ENCODE measurements around the gene LY6G6F.

Gene LY6G6F

DNA sequence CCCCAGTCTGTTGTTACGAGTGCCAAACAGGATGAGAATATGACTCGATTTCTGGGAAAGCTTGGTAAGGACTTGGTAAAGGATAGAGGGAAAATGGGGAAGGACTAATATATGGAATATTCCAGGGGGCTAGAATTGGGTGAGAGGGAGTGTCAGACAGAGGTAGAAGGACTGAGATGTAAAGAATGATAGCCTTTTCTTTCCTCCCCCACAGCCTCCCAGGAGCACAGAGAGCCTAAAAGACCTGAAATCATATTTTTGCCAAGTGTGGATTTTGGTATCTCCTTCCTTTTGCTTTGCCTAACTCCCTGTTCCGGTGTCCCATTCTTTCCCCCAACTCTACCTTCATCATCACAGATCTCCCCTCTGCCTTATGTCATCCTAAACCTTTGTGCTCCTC lies 36.2 kb downstream of the LY6G6F start:
- no peak for DNase-seq

DNA sequence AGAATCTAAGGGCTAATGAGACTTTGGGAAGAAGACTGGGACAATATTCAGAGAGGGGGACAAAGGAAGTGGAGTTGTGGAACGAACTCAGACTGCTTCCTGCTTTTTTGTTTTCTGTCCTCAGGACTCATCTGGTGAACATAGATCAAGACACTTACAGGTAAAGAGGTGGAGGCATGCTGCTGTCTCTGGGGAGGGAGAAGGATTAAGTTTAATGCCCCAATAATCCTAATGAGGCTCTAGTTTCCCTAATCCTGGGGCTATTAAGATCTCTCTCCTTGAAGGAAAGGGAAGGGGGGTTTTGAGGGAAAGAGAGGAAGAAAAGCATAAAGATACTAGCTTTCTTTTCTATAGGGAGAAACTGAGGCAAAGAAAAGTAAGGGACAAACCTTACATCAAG lies 37.8 kb downstream of the LY6G6F start:
- DNase-seq, result no peak

GRCh38 chr6:31749301-31750036 lies 42.8 kb downstream of the LY6G6F start:
- DNase-seq, result no peak

DNA sequence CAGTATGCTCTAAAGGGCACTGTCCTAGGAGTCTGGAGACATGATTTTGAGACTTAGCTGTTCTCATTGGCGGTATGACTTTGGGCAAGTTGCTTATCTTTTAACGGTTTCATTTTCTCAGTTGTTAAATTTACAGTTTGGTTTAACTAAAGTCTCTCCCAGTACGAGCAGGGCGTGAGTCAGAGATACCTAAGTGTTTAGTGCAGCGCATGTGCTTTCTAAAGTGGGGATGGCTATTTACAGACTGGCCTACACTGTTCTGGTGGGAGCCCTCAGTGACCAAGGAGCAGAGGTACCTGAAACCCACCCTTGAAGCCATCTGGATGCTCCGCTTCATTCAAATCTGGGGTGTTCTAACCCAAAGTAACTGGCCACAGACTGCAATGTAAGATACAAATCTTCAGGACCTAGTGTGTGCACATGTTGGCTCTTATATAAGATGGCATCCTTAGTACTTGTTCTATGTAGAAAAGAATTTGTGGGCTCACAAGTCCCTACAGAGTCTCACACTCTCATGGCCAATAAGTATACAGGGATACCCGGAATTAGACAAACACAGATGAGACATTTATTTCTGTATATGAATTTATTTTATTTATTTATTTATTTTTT lies 43.9 kb downstream of the LY6G6F start:
- DNase-seq, result no peak

DNA sequence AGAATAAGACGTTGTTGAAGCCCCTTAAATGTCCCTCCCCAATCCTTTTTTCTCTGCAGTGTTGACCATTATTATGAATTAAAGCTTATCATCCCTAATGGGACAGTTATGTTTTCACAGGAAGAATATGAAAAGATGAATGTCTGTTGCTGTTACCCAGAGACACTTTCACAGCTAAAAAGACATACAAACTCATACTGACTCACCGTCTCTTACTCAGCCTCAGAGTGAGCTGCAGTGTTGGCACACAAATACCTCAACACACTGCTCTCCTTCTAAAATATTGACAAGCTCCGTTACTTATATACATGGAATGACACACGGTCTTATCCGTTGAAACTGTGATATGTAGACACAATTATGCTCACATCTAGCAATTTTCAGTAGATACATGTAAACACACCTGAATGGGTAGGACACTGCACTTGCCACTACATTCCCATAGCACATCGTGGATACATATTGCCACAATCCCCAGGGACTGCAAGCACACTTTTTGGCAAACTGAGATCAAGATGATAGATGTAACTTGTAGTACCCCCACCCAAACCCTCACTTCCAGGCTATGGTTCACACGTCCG lies 46.2 kb downstream of the LY6G6F start:
- DNase-seq, result no peak

DNA sequence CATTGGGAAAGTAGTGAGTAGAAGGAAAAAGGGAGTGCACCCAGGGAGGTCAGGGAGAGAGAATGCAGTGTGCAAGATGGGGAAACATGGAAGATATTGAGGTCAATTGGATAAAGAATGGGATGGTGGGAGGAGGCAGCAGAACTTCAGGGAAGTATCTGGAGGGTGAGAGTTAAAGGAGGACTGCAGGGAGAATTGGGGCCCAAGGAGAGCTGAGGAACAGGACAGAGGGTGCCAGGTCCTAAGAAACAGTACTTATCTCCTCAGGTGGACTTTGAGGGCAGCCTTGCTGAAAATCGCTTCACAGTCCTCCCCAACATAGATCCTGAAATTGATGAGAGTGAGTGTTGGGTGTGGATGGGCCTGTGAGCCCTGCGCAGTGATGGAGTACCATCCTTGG lies 51.6 kb downstream of the LY6G6F start:
- no peak for DNase-seq
